Activated CD8-positive, alpha-beta memory T cell treated with anti-CD3 and anti-CD28 coated beads for 4 hours (primary cell): ENCODE results near the gene AP1S1.
A peak's percentile ranks its signal among the peaks of the same experiment; 100 is the strongest.
"Not testable (repeated sequence)": the region's sequence is repeated elsewhere in the genome, so short reads cannot be mapped to it uniquely, and the experiment has no call there.

Experiments used
- DNase-seq, 2 donors: peaks; one replicate each; pipeline ENCODE4 v3.0.0-alpha.2; 2020; ENCODE audit warnings: low read depth in 2 of 2

The AP1S1 gene

DNA sequence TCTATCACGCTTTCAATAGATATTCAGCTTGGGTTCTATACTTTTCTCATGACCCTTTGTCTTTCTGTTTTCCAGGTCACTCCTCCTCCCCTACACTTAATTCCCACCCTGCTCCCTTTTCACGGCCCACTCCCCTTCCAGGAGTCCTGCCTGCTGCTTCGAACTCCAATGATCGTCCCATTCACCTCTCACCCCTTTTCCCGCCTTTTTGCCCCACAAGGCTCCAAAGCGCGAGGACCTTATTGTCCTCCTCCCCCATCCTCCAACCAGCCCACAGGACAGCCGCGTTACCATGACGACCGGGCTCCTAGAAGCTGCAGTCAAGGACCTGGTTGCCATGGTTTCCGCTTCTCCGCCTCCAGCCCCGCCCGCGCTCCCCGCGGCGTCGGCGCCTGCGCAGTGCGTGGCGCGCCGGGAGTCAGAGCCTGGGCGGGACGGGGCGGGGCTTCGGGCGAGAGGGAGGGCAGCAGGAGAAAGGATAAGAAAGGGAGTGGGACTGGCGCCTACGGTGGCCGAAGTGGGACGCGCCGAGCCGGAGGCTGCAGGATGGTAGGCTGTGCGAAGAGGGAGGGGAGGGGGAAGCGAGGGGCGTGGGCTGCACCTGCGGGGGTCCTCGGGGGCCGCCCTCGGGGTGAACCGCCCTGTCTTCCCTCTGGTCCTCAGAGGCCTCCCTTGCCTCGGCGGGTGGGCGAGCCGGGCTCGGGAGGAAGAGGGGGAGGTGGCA, at the start of gene AP1S1:
AP1S1 (plus strand) TSS at position 508 of the 724 bp plus-strand sequence; CDS start at position 547, 39 bp downstream.
- DNase-seq: peak; percentile 80 to 85

DNA sequence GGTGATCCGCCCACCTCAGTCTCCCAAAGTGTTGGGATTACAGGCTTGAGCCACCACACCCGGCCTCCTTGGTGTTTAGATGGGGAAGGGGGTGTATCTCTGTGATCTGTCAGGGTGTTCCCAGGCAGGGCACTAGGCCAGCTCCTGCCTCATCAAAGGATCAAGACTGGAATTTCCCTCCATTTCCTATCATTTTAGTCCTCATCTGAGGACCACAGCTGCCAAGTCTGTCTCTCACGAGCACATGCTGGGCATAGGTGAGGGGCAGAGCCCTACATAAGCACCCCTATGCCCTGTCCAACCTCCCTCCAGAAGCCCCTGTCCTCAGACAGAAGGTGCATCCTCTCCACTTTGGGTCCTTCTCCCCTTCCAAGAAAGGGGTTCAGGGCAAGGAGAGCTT, 49.5 kb upstream of the AP1S1 start:
- no peak for DNase-seq

GRCh38 chr7:101105248-101105647, 49.0 kb upstream of the AP1S1 start:
- not testable (repeated sequence) for DNase-seq

- DNase-seq: no peak
Observed at GRCh38 chr7:101106386-101106785, 47.9 kb upstream of the AP1S1 start.

DNA sequence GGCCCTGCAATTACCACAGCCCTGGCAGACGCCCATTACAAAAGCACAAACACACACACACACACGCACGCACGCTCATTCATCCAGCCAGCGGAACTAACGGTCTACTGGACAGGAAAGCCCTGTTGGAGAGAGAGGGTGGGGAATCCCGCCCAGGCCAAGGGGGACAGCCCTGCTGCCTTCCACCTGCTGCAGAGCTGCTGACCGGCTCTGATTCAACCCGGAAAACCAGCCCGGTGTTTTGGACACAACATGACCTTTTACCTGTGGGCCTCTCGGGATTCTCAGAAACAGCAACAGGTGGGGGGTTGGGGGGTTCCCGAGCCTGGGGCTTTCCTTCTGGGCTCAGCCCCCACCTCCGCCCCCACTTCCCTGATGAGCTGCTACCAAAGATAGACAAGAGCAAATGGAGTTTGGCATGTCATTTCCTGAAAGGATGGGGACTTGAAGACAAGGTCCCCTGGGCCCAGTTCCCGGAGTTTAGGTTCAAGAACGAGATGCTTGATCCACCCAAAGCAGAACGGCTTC, 45.9 kb upstream of the AP1S1 start:
- no peak for DNase-seq

- no peak for DNase-seq
Observed at GRCh38 chr7:101108961-101109360, 45.3 kb upstream of the AP1S1 start.

DNA sequence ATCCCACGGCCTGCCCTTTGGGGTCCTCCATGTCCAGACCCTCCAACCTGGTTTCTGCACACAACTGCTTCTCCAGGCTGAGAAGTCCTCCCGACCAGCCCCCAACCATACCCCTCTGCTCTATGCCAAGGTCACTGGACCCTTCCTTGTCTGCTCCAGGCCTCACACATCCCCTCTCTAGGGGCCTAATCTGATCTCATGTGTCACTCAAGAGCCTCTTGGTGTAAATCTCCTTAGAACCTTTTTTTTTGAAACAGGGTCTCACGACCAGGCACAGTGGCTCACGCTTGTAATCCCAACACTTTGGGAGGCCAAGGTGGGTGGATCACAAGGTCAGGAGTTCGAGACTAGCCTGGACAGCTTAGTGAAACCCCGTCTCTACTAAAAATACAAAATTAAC, 44.9 kb upstream of the AP1S1 start:
- no peak for DNase-seq

DNA sequence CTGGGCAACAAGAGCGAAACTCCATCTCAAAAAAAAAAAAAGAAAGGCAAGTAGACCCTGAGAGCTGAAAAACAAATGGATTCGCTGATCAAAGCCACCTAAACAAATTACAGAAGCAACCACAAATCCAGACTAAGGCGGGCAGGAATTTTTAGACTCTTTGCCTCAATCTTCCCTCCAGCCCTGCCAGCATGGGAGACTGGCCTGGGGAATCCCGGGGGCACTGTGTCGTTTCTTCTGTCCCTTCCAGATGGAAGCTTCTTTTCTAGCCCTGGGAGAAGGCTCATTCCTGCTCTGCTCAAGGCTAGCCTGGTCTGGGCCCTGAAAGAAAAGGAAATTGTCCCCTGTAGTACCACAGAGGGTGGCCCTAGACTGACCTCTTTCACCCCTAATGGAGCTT, 43.0 kb upstream of the AP1S1 start:
- DNase-seq: no peak

DNA sequence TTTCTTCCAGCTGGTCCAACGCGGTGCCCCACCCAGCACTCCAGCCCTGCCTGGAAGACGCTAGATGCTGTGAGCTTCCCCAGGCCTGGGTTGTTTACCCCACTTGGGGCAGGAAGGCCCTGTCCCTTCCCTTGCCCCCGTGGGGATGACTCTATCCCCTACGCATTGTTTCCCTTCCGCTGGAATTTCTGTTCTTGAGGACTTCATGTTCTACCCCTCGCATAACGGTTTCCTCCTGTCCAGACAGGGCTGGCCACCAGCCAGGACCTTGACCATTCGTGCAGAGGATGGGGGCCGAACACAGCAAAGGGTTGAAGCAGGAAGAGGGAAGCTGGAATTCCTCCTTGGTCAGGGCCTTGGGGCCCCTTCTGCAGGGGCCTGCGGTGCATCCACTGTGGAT, 42.0 kb upstream of the AP1S1 start:
- no peak for DNase-seq

GRCh38 chr7:101113140-101113539, 41.1 kb upstream of the AP1S1 start:
- DNase-seq: not testable (repeated sequence)

- no peak for DNase-seq
Observed at GRCh38 chr7:101113836-101114235, 40.4 kb upstream of the AP1S1 start.

DNA sequence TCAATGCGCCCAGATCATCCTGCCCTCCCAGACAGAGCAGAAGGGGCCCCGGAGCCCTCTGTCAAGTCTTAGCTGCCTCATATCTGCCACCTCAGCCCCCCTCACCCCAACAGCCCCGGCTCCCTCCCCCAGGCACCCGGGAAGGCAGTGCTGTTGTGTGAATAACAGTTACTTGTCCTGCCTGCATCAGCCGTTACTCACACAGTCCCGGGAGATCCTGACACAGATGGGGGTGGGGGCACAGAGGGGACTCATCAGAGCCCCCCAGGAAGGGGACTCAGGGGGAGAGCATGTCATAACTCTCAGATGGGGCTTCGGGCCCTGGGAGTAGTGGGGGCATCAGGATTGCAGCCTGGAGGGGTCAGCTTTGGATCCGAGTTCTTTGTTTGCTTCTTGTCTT, 39.8 kb upstream of the AP1S1 start:
- DNase-seq: no peak

DNA sequence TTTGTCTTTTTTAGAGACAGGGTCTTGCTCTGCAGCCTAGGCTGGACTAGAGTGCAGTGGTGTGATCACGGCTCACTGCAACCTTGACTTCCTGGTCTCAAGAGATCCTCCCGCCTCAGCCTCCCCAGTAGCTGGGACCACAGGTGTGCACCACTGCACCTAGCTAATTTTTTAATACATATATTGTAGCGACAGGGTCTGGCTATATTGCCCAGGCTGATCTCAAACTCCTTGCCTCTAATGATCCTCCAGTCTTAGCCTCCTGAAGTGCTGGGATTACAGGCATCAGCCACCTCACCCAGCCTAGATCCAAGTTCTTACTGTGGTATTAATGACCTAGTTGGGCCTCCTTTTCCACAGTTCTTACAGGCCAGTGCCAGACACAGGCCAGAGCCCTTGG, 39.1 kb upstream of the AP1S1 start:
- DNase-seq: no peak

DNA sequence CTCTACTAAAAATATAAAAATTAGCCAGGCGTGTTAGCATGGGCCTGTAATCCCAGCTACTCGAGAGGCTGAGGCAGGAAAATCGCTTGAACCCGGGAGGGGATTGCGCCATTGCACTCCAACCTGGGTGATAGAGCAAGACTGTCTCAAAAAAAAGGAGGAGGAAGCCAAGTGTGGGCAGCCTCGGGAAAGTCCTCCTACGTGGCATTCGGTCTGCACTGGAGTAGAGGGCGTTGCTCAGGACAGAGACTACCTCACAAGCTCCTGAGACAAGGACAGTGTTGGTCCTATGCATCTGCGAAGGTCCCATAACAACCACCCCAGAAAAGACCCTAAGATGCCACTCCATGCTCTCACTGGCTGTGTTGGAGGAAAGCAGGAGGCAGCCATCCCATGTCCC, 37.4 kb upstream of the AP1S1 start:
- no peak for DNase-seq

DNA sequence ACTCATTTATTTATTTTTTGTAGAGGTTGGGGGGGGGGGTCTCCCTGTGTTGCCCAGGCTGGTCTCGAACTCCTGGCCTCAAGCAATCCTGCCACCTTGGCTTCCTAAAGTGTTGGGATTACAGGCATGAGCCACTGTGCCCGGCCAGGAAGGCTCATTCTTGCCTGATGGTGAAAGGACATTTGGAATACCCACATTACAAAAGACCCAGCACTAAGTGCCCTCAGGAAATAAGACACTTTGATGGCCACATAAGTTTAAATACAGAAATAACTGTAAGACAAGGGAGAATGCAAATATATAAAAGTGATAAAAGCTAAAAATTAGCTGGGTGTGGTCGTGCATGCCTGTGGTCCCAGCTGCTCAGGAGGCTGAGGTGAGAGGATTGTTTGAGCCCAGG, 35.4 kb upstream of the AP1S1 start:
- no peak for DNase-seq

- DNase-seq: no peak
Observed at GRCh38 chr7:101119876-101120275, 34.4 kb upstream of the AP1S1 start.

DNA sequence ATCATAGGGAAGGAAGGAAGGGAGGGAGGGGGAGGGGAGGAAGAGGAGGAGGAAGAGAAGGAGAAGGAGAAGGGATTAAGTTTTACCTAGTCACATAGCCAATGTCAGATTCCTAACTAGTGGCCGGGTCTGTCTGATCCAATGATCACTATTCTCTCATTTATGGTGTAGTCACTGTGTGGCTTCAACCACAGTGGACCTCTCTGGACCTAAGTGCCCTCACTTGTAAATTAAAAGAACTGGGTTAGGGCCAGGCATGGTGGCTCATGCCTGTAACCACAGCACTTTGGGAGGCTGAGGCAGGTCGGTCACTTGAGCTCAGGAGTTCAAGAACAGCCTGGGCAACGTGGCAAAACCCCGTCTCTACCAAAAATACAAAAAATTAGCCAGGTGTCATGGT, 34.0 kb upstream of the AP1S1 start:
- no peak for DNase-seq

DNA sequence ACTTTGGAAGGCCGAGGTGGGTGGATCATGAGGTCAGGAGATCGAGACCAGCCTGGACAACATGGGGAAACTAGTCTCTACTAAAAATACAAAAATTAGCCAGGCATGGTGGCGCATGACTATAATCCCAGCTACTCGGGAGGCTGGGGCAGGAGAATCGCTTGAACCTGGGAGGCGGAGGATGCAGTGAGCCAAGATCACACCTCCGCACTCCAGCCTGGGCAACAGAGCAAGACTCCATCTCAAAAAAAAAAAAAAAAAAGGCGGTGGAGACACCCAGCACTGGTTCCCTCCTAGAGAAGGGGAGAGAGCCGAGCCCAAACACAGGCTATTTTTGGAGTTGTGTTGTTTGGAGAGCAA, 32.7 kb upstream of the AP1S1 start:
- not testable (repeated sequence) for DNase-seq

- no peak for DNase-seq
Observed at GRCh38 chr7:101121991-101122932, 32.0 kb upstream of the AP1S1 start.

DNA sequence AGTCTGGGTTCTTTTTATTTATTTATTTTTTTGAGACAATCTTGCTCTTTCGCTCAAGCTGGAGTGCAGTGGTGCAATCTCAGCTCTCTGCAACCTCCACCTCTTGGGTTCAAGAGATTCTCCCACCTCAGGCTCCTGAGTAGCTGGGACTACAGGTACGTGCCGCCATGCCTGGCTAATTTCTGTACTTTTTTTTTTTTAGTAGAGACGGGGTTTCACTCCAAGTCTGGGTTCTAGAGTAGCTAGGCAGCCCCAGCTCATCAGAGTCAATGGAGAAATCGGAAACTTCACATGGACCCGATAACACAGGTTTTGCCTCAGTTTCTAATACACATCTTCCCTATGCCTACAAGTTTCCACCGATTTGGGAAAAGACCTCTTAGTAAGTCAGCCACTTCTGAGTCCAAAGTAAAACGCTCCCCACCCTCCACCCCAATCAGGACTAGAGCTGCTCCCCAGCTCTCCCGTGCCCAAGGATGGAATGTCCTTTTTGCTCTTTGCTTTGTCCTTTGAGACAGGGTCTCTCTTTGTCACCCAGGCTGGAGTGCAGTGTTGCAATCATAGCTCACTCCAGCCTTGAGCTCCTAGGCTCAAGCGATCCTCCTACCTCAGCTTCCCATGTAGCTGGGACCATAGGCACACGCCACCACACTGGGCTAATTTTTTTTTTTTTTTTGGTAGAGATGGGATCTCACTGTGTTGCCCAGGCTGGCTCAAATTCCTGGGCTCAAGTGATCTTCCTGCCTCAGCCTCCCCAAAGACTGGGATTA, 31.2 kb upstream of the AP1S1 start:
- DNase-seq: no peak

GRCh38 chr7:101123703-101124068, 30.6 kb upstream of the AP1S1 start:
- no peak for DNase-seq
